ENCODE measurements around the gene FHIT. TPM values are rescaled to one million over a fixed set of nuclear protein-coding genes. Genes with fewer than 3 reads are reported as not detected.

FHIT gene
- total RNA-seq, 4 donors from 2014 or later = 3.5 to 17.0 (median 16.7) TPM

DNA sequence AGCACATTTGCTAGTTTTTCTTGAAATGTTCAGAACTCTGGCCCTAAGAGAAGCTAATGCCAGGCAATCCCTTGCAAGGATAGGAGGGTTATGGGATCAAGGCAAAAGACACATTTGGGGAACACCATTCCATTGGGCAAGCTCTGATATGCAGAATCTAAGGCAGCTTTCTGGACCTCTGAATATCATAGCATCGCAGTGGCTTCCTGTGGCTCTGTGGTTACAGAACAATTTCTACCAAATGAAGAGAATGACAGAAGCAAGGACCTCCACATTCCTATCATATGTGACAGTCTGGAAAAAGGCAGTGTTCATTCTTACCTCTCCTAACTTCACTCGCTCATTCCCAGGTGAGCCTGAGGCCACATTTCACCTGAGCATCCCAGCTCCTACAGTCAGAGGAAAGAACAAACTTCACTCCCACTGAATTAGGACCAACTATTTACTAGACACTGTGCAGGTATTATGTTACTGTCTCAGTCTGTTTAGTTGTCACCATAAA lies 1365.3 kb downstream of the FHIT start:
- no peaks in the 10 kb centered on the region for H3K36me3 ChIP-seq
- H3K4me3 ChIP-seq = no peak overlapping the region
- no peak for DNase-seq
- no peaks in the 10 kb centered on the region for H3K4me1 ChIP-seq
- H3K27ac ChIP-seq = no peak overlapping the region
- TF ChIP-seq, protein P1, sequence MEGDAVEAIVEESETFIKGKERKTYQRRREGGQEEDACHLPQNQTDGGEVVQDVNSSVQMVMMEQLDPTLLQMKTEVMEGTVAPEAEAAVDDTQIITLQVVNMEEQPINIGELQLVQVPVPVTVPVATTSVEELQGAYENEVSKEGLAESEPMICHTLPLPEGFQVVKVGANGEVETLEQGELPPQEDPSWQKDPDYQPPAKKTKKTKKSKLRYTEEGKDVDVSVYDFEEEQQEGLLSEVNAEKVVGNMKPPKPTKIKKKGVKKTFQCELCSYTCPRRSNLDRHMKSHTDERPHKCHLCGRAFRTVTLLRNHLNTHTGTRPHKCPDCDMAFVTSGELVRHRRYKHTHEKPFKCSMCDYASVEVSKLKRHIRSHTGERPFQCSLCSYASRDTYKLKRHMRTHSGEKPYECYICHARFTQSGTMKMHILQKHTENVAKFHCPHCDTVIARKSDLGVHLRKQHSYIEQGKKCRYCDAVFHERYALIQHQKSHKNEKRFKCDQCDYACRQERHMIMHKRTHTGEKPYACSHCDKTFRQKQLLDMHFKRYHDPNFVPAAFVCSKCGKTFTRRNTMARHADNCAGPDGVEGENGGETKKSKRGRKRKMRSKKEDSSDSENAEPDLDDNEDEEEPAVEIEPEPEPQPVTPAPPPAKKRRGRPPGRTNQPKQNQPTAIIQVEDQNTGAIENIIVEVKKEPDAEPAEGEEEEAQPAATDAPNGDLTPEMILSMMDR (IDR thresholded peaks at IDR 0.05) = no peak
- TF ChIP-seq POLR2A (IDR thresholded peaks at IDR 0.05) = no peak
- H3K9me3 ChIP-seq = no peaks in the 10 kb centered on the region
- H3K27me3 ChIP-seq = no peaks in the 10 kb centered on the region

DNA sequence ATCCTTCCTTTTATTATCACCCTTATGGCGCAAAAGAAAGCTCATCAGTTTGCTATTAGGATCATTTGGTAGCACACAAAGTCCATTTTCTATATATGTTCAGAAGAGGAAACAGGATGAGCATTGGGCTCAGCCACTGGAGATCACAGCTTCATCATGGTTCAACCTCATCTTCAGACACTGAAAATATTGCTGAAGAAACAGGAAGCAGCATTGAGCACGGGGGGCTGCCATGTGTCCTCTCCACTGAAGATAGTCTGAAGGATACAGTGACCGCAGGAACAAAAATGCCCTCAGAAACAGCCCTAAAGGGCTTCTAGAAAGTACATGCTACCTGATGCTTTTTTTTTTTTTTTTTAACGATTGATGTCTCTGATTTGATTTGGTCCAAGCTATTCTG lies 1366.2 kb downstream of the FHIT start:
- Histone ChIP-seq H3K36me3 (no peaks in the 10 kb centered on the region), H3K27me3 (no peaks in the 10 kb centered on the region), H3K4me1 (no peaks in the 10 kb centered on the region), H3K9me3 (no peaks in the 10 kb centered on the region), H3K27ac (no peak overlapping the region), H3K4me3 (no peak overlapping the region)
- TF ChIP-seq, protein P1 (IDR thresholded peaks at IDR 0.05) = no peak
- no peak for TF ChIP-seq POLR2A (IDR thresholded peaks at IDR 0.05)
- no peak for DNase-seq

DNA sequence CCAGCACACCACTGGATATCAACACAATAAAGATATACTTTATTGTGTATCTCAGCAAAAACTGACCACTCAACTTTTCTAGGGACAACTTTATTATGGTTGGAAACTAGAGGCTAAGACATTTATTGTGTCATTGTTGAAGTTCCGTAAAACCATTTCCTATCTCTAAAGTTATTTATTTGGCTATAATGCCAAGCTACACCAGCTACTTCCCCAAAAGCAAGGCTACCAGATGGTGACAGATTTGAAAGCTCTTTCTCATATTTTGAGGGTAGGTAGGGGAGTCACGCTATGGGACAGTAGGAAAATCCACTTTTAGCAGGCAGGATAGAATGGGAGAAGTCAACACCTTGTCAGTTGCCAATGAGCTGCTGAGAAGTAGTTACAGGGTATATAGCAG lies 1366.8 kb downstream of the FHIT start:
- Histone ChIP-seq H3K4me1 (no peaks in the 10 kb centered on the region), H3K27ac (no peak overlapping the region), H3K36me3 (no peaks in the 10 kb centered on the region)

DNA sequence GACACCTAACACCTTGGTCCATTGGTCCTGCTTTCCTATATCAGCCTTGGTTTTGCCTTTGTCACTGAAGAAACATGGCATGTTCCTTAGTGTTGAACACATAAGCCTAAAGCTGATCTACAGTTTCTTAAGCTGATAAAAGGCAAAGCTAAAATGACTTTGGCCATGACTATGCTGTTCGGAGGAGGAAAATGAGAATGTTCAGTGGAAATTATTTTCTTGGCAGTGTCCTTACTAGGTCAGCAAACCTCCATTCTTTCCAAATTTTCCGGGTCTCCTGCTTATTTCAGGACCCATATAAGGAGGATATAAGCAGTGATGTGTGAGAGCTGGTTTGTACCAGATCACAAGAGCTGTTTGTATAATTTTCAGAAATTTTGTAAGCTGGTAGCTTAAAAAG lies 1368.5 kb downstream of the FHIT start:
- Histone ChIP-seq H3K27me3 (no peaks in the 10 kb centered on the region), H3K4me3 (no peak overlapping the region), H3K4me1 (no peaks in the 10 kb centered on the region), H3K27ac (no peak overlapping the region), H3K9me3 (no peaks in the 10 kb centered on the region), H3K36me3 (no peaks in the 10 kb centered on the region)
- DNase-seq = no peak
- TF ChIP-seq POLR2A (IDR thresholded peaks at IDR 0.05) = no peak
- TF ChIP-seq, protein P1 (IDR thresholded peaks at IDR 0.05) = no peak

More for the DNA sequence above, 1366.8 kb downstream of the FHIT start:
- no peak overlapping the region for H3K4me3 ChIP-seq
- TF ChIP-seq, protein P1 (IDR thresholded peaks at IDR 0.05) = no peak
- no peak for TF ChIP-seq POLR2A (IDR thresholded peaks at IDR 0.05)
- H3K9me3 ChIP-seq = no peaks in the 10 kb centered on the region
- no peaks in the 10 kb centered on the region for H3K27me3 ChIP-seq
- DNase-seq = no peak

DNA sequence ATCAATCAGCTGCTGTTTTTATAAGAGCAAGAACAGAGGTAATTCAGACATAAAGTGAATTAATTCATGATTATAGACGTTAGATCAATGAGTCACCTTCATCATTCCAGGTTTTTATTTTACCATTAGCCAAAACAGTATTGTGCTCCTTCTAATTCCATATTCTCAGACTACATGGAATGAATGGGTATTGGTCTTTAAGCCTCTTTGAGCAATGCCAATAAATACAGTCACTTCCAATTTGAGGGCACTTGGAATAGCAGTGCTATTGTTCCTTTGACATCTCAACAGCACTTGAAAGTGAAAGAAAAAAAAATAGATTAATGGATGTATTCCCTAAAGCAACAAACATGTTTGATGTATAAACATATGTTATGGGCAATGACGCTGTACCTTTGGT lies 1370.5 kb downstream of the FHIT start:
- H3K9me3 ChIP-seq = no peaks in the 10 kb centered on the region
- H3K4me3 ChIP-seq = no peak overlapping the region
- no peaks in the 10 kb centered on the region for H3K27me3 ChIP-seq
- H3K36me3 ChIP-seq = no peaks in the 10 kb centered on the region
- TF ChIP-seq POLR2A (IDR thresholded peaks at IDR 0.05) = no peak
- TF ChIP-seq, protein P1 (IDR thresholded peaks at IDR 0.05) = no peak
- DNase-seq = no peak
- H3K27ac ChIP-seq = no peak overlapping the region
- H3K4me1 ChIP-seq = no peaks in the 10 kb centered on the region

DNA sequence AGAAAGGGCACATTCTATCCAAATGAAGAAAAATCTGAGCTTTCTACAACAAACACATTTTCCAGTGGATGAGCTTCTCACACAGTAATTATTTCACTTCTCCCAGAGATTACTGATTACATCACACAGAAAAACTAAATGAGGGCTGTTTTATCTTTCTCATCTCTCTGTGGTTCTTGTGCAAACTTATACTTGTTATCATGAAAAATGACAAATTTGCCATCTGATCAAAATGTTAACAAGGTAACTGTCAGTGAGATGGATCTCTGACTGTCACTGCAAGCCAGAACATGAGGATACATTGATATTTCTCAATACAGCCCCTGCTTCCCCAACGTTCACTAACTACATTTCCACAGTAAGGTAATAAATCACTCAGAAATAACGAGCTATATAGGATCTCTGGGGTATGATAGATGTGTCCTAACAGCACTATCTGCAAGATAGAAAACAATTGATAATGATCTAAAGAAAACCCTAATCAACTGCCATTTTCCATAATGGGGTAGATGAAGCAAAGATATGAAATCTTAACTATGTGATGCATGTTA lies 1372.1 kb downstream of the FHIT start:
- no peak for DNase-seq
- no peaks in the 10 kb centered on the region for H3K9me3 ChIP-seq
- no peak overlapping the region for H3K4me3 ChIP-seq
- H3K27ac ChIP-seq = no peak overlapping the region
- H3K27me3 ChIP-seq = no peaks in the 10 kb centered on the region
- H3K4me1 ChIP-seq = no peaks in the 10 kb centered on the region
- TF ChIP-seq POLR2A (IDR thresholded peaks at IDR 0.05) = no peak
- TF ChIP-seq, protein P1 (IDR thresholded peaks at IDR 0.05) = no peak
- H3K36me3 ChIP-seq = no peaks in the 10 kb centered on the region

Measured in Peyer's patch (tissue), 4 donors.